Activated CD4-positive, alpha-beta memory T cell treated with anti-CD3 and anti-CD28 coated beads for 36 hours (primary cell): Measurements from ENCODE around the gene TFDP1. TPM values are rescaled to one million over a fixed set of nuclear protein-coding genes. Genes with fewer than 3 reads are reported as not detected.

Experiments used
- CTCF ChIA-PET: fragments of 350-600 bp; sonication (Branson Sonifier 250); formaldehyde crosslinking; loops from one replicate; lab custom pipeline; 2021; ENCODE audit warnings: antibody characterized with exemption, inconsistent platforms; lab: Charles Lee
- POLR2A ChIA-PET: fragments of 350-600 bp; sonication (Branson Sonifier 250); formaldehyde crosslinking; loops from one replicate; lab custom pipeline; 2021; ENCODE audit warnings: antibody characterized with exemption; lab: Charles Lee
- DNase-seq: peaks from one replicate; pipeline ENCODE4 v3.0.0-alpha.2; 2020
- H3K27ac Mint-ChIP-seq: one replicate; pipeline ENCODE4 v1.8.0; 2021; ENCODE audit warnings: mixed read lengths
- H3K27me3 Mint-ChIP-seq: one replicate; pipeline ENCODE4 v1.8.0; 2021; ENCODE audit warnings: mixed read lengths
- H3K36me3 Mint-ChIP-seq: one replicate; pipeline ENCODE4 v1.8.0; 2021; ENCODE audit warnings: mixed read lengths
- H3K4me1 Mint-ChIP-seq: one replicate; pipeline ENCODE4 v1.8.0; 2021; ENCODE audit warnings: low read depth, mixed read lengths
- H3K4me3 Mint-ChIP-seq: one replicate; pipeline ENCODE4 v1.8.0; 2021; ENCODE audit warnings: mild to moderate bottlenecking, mixed read lengths
- H3K9me3 Mint-ChIP-seq: one replicate; pipeline ENCODE4 v1.8.0; 2021; ENCODE audit warnings: mixed read lengths
- intact Hi-C: fragments of 100-400 bp; cut with micrococcal nuclease; formaldehyde crosslinking; loops from one replicate; pipeline ENCODE4 v1.15.1; 2023
- total RNA-seq, 2 experiments: library from RNA; stranded (reverse); gene quantifications; one replicate each; pipeline ENCODE4 v1.2.3, GENCODE V29; 2021

TFDP1 gene
- total RNA-seq, 2 experiments from 2014 or later = 149 to 156 TPM

DNA sequence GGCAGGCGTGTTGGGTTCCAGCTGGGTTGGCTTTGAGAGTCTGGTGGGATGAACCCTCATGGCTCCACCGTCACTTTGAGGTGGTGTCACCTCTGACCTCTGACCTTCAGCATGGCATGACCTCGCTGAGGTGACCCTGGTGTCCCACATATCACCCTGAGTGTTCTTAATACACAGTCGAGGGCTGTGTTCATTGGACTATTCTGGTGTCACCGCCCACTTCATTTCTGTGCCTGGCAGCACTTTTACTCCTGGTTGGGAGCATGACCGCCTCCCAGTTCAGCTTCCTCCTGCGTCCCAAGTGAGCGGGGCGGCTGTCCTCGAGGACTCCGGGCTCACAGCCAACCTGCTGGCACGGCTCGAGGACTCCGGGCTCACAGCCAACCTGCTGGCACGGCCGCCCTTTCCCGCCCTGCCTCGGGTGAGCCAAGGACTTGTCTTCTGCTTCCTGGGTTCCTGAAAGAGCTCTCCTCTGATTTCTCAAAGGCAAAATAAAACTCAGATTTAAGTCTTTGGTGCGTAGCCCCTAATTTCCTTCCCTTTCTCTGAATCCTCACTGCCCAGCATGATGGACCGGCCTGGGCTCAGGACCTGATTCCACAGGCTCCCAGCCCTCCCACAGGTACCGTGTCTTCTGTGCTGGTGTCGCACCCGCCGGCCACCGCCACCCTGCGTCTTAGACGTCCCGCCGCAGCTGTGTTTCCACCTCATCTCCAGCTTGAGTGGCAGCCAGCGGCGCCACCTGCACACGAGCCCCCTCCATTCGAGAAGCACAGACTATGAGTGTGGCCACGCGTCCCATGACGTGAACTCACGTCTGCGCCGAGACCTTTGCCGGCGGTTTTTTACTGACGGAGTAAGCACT lies 63.0 kb downstream of the TFDP1 start:
- no peak overlapping the region for H3K27ac Mint-ChIP-seq
- no peak for DNase-seq
- no peak overlapping the region for H3K4me3 Mint-ChIP-seq
- H3K36me3 Mint-ChIP-seq = peaks cover 2% of the 10 kb centered on the region
- intact Hi-C loops = no loop called here
- peaks cover 5% of the 10 kb centered on the region for H3K4me1 Mint-ChIP-seq
- no peaks in the 10 kb centered on the region for H3K27me3 Mint-ChIP-seq
- ChIA-PET CTCF (no interaction called here), POLR2A (no interaction called here)
- peaks cover 1% of the 10 kb centered on the region for H3K9me3 Mint-ChIP-seq

DNA sequence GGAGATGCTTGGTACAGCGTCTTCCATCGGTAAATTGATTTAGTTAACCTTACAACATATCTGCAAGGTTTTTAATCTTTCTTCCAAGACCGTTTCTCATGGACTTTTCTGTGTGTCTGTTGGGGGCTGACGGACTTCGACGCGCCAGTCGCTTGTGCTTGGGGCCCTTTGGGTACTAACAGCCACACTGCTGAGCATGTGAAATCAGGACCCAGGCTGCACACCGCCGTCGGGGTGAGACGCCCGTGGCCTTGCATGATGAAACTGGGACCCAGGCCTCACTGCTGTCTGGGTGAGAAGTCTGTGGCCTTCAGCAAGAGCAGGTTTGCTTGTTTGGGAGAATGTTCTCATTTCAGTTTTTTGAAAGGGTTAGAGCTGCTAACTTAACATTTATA lies 63.7 kb downstream of the TFDP1 start:
- H3K36me3 Mint-ChIP-seq = no peaks in the 10 kb centered on the region
- H3K27me3 Mint-ChIP-seq = no peaks in the 10 kb centered on the region
- peaks cover 5% of the 10 kb centered on the region for H3K4me1 Mint-ChIP-seq
- H3K4me3 Mint-ChIP-seq = no peak overlapping the region
- DNase-seq = no peak
- no peaks in the 10 kb centered on the region for H3K9me3 Mint-ChIP-seq
- ChIA-PET POLR2A (no interaction called here), CTCF (no interaction called here)
- intact Hi-C loops = no loop called here
- H3K27ac Mint-ChIP-seq = no peak overlapping the region

- ChIA-PET CTCF (no interaction called here), POLR2A (no interaction called here)
- no peaks in the 10 kb centered on the region for H3K9me3 Mint-ChIP-seq
- intact Hi-C loops = no loop called here
- no peak for DNase-seq
- H3K36me3 Mint-ChIP-seq = no peaks in the 10 kb centered on the region
- H3K4me3 Mint-ChIP-seq = no peak overlapping the region
- H3K27ac Mint-ChIP-seq = no peak overlapping the region
- no peaks in the 10 kb centered on the region for H3K27me3 Mint-ChIP-seq
- peaks cover 9% of the 10 kb centered on the region for H3K4me1 Mint-ChIP-seq
Observed at GRCh38 chr13:113649212-113649611, 64.7 kb downstream of the TFDP1 start.

DNA sequence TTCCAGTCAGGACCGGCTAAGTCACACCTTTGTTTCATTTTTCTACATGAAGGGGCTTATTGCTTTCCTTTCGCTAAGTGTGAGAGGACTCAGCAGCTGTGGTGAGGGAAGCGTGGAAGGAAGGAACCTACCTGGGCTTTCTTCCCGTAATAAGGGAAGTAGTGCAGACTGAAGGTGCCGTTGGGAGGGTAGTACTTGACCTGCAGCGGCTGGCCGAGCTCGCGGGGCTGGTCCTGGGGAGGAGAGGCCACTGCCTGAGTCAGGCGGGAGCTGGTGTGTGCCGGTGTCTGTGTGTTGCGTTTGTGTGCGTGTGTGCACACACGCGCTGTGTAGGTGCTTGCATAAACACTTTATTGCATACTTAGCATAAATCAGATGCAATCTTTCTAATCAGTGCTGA lies 65.7 kb downstream of the TFDP1 start:
- Mint-ChIP-seq H3K4me3 (no peak overlapping the region), H3K4me1 (peaks cover 9% of the 10 kb centered on the region), H3K27ac (no peak overlapping the region), H3K9me3 (no peaks in the 10 kb centered on the region), H3K27me3 (no peaks in the 10 kb centered on the region), H3K36me3 (no peaks in the 10 kb centered on the region)
- intact Hi-C loops = no loop called here
- POLR2A ChIA-PET = no interaction called here
- DNase-seq = no peak
- CTCF ChIA-PET = no interaction called here

GRCh38 chr13:113650731-113651148 lies 66.2 kb downstream of the TFDP1 start:
- Mint-ChIP-seq H3K27me3 (no peaks in the 10 kb centered on the region), H3K4me1 (peaks cover 9% of the 10 kb centered on the region), H3K27ac (no peak overlapping the region), H3K9me3 (no peaks in the 10 kb centered on the region), H3K36me3 (no peaks in the 10 kb centered on the region), H3K4me3 (no peak overlapping the region)
- ChIA-PET CTCF (no interaction called here), POLR2A (no interaction called here)
- no peak for DNase-seq
- intact Hi-C loops = no loop called here

- Mint-ChIP-seq H3K36me3 (no peaks in the 10 kb centered on the region), H3K4me3 (no peak overlapping the region), H3K27ac (no peak overlapping the region), H3K4me1 (peaks cover 4% of the 10 kb centered on the region), H3K9me3 (no peaks in the 10 kb centered on the region), H3K27me3 (no peaks in the 10 kb centered on the region)
- intact Hi-C loops = no loop called here
- ChIA-PET POLR2A (no interaction called here), CTCF (no interaction called here)
- DNase-seq = peak; percentile 3
Observed at GRCh38 chr13:113651511-113652403, 67.2 kb downstream of the TFDP1 start.

DNA sequence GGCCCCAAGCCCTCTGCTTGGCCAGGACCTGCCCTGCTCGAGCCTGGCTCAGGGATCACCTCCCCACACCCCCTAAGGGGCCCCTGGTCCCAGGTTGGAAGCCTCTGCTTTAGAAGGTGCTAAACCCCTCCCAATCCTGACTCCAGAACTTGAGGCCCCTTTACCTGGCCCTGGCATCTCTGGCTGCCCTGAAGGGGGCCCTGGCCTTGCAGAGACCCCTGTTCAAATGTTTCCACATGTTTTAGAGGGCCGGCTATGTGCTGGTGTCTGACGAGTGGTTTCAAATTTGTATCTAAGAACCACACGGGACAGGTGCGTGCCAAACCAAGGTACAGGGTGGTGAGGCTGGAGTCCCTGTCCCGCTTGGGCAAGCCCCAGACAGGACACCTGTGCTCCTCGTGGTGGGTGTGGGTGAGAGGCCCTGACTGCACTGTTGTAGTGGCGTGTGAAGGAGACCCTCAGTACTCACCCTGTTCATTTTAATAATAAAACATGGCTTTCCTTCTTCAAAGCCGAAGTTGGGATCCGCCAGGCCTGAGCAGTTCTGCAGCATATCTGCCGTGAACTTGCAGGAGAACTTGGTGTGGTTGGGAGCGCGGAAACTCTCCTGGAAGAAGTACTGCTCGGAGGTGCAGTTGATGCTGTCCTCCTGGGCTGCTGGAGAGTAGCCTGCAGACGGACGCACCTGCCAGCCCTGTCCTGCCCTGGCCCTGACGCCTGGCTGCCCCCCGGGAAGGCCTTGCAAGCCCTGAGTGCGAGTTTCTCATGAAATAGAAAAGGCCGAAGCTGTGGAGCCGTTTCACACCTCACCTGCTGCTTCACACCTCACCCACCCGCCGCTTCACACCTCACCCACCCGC lies 68.1 kb downstream of the TFDP1 start:
- POLR2A ChIA-PET = no interaction called here
- no peaks in the 10 kb centered on the region for H3K9me3 Mint-ChIP-seq
- CTCF ChIA-PET = no interaction called here
- intact Hi-C loops = no loop called here
- H3K4me3 Mint-ChIP-seq = no peak overlapping the region
- H3K4me1 Mint-ChIP-seq = peaks cover 4% of the 10 kb centered on the region
- H3K36me3 Mint-ChIP-seq = no peaks in the 10 kb centered on the region
- DNase-seq = peak; percentile 3
- no peak overlapping the region for H3K27ac Mint-ChIP-seq
- H3K27me3 Mint-ChIP-seq = no peaks in the 10 kb centered on the region

- no peak overlapping the region for H3K27ac Mint-ChIP-seq
- intact Hi-C loops = no loop called here
- no peak overlapping the region for H3K4me3 Mint-ChIP-seq
- ChIA-PET CTCF (no interaction called here), POLR2A (no interaction called here)
- no peaks in the 10 kb centered on the region for H3K9me3 Mint-ChIP-seq
- no peaks in the 10 kb centered on the region for H3K36me3 Mint-ChIP-seq
- peaks cover 4% of the 10 kb centered on the region for H3K4me1 Mint-ChIP-seq
- peak; percentile 15 for DNase-seq
- H3K27me3 Mint-ChIP-seq = no peaks in the 10 kb centered on the region
Observed at GRCh38 chr13:113653264-113654174, 69.0 kb downstream of the TFDP1 start.

GRCh38 chr13:113654175-113654560 lies 69.6 kb downstream of the TFDP1 start:
- DNase-seq = no peak
- Mint-ChIP-seq H3K9me3 (no peaks in the 10 kb centered on the region), H3K4me3 (no peak overlapping the region)

DNA sequence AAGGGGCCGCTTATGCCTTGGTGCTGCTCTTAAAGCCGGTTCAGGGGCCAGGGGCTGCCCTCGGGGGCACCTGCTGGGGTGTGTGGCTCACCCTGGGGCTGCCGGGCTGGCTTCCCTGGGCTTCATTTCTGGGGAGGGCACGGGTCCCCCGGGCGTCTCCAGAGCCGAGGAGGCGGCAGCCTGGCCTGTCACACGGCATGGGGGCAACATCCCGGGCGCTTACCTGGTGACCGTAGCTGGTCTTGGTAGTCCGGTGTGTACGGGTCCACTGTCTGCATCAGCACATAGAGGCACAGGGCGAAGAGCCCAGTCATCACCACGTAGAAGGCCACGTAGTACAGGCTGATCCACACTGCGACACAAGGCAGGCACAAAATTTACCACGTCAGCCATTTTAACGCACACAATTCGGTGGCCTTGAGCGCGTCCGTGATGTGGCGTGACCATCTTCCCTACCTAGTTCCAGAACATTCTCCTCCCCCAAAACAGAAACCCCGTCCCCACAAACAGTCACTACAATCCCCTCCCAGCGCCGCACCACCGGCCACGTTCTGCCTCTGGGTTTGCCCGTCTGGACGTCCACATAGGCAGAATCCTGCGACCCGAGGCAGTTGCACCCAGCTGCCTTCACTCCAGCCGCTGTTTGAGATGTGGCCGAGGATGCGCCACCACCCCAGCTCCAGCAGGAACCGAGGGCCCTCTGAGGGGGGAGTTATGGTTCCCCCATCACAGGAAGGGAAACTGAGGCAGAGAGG lies 70.2 kb downstream of the TFDP1 start:
- Mint-ChIP-seq H3K27me3 (no peaks in the 10 kb centered on the region), H3K9me3 (no peaks in the 10 kb centered on the region), H3K4me1 (peaks cover 4% of the 10 kb centered on the region), H3K27ac (no peak overlapping the region), H3K36me3 (no peaks in the 10 kb centered on the region), H3K4me3 (no peak overlapping the region)
- intact Hi-C loops = no loop called here
- POLR2A ChIA-PET = no interaction called here
- DNase-seq = peak; percentile 6
- CTCF ChIA-PET = no interaction called here

More at GRCh38 chr13:113654175-113654560, 69.6 kb downstream of the TFDP1 start:
- Mint-ChIP-seq H3K27me3 (no peaks in the 10 kb centered on the region), H3K27ac (no peak overlapping the region), H3K4me1 (peaks cover 4% of the 10 kb centered on the region), H3K36me3 (no peaks in the 10 kb centered on the region)
- ChIA-PET CTCF (no interaction called here), POLR2A (no interaction called here)
- intact Hi-C loops = no loop called here
